Retina (tissue), 1 donor: ENCODE measurements around the gene OSBPL6.
A peak's percentile ranks its signal among the peaks of the same experiment; 100 is the strongest.

Experiments used
- DNase-seq: peaks from one replicate; pipeline ENCODE4 v3.0.0-alpha.2; 2016

Gene OSBPL6

DNA sequence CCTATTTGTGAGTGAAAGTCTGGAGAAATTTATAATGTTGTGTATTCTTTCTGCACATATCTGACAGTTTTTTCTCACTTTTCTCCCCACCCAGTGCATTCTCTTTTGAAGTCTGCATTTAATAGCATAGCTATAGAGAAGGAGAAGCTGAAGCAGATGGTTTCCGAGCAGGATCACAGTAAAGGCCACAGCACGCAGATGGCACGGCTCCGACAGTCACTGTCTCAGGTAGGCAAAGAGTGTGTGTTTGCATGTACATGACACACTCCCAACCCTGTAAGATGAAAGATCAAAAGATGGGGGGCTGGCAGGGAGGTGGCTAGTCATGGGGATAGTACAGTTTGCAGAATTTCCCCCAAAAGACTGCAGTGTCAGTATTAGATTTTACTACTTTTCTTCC lies 167.3 kb downstream of the OSBPL6 start:
- no peak for DNase-seq

GRCh38 chr2:178363252-178363651 lies 168.9 kb downstream of the OSBPL6 start:
- DNase-seq = no peak

DNA sequence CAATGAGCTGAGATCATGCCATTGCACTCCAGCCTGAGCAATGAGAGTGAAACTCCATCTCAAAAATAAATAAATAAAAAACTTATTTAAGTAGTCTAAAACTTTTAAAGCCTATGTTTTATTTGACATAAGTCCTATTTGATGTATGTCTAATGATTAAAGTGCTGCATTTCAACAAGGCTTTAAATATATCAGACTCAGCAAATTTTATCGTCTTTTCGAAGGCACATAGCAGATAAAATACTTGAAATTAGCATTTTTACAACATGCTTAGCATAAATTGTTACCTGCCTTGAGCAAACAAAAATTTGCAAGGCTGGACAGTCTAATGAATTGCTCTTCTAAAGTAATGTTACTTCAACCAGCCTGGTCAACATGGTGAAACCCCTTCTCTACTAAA lies 170.8 kb downstream of the OSBPL6 start:
- no peak for DNase-seq

- no peak for DNase-seq
Measured at GRCh38 chr2:178366412-178366811, 172.1 kb downstream of the OSBPL6 start.

GRCh38 chr2:178367344-178367743 lies 173.0 kb downstream of the OSBPL6 start:
- no peak for DNase-seq

DNA sequence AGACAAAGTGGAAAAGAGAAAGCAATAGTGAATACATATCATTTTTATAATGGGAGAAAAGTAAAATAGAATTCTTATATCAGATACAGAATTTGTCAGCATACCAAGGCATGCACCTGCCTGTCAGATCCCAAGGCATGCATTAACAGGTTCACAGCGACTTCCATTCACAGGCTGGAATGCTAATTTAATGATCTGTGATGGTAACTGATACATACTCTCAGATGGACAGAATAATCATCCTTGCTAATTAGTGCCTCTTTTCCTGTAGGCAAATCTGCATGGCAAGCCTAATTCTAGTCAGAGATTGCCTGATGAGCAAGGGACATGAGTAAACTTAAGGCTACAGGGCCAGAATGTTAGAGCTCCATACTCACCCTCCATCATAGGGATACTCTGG lies 180.6 kb downstream of the OSBPL6 start:
- DNase-seq = no peak

GRCh38 chr2:178377046-178377445 lies 182.7 kb downstream of the OSBPL6 start:
- DNase-seq = no peak

DNA sequence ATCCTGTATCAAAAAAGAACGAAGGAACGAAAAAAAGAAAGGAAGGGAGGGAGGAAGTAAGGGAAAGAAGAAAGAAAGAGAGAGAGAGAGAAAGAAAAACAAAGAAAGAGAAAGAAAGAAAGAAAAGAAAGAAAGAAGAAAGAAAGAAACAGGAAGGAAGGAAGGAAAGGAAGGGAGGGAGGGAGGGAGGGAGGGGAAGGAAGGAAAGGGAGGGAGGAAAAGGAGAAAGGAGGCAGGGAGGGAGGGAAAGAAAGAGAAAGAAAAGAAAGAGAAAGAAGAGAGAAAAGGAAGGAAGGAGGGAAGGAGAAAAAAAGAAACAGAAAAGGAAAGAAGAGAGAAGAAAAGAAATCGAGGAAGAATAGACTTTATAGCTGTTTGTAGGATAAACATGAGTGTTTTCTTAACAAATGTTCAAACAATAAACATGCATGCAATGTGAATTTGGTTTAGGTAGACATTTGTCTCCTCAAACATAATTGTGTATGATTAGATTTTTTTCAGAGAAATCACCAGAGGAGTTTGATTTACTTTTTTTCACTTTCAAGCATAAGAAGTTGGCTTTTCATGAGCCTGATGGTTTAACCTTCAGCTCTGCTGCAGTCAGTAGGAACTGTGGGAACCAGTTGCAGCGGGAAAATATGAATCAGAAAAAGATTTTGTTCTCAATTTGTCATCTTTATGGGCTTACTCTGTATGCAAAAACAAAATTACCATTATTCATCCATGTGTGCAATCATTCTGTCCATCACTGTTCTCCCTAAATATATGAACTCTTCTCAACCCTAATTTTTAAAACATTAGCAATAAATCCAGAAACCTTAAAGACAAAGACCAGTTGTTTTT lies 185.1 kb downstream of the OSBPL6 start:
- no peak for DNase-seq

GRCh38 chr2:178380763-178381162 lies 186.5 kb downstream of the OSBPL6 start:
- no peak for DNase-seq

GRCh38 chr2:178383718-178384117 lies 189.4 kb downstream of the OSBPL6 start:
- no peak for DNase-seq

DNA sequence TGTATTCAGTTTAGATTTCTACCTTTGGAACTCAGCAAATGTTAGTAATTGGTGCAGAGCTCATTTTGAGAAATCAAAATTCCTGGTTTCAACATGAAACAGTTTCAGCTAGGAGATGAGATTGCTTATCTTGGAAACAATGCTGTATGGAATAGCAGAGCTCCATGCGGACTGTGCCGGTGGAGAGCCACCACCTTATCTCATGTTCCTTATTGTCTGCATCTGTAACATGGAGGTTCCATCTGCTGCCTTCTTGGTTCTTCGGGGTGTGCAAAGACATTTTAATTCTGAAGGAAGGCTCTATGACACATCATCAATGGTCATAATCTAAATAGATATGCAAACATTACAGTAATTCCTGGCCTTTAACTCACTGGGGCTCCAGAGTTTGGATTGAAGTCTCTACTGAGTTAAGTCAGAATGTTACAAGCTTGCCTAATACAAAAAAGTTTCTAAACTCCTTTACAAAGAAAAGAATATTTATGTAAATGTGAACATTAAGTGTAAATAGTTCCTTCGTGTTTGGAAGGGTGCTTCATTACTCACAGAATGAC lies 191.4 kb downstream of the OSBPL6 start:
- no peak for DNase-seq

DNA sequence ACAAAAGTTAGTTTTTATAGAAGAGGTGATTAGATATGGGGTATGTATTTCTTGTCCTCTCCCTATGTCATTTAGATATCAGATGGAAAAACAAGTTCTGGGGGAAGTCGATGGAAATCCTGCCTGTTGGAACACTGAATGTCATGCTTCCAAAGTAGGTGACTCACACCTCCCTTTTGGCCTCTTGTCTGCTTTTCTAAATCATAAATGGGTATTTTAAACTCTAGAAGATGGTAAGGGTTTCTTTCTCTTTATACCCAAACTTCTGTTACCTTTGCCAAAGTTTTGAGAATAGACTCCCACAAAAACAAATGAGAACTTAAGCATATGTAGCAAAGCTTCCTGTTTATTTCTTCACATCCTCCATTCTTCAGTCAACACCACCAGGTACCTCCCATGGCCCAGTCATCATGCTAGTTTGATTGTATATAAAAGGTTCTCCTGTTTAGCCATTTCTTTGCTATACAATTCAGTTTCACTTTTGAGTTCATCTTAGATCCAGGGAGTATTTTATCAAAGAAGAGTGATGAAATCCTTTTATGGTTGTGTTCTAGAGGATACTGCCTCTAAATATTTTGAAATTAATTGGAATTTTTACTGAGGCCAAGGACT lies 192.8 kb downstream of the OSBPL6 start:
- no peak for DNase-seq

- no peak for DNase-seq
Measured at GRCh38 chr2:178388287-178388686, 194.0 kb downstream of the OSBPL6 start.

- DNase-seq = no peak
Measured at GRCh38 chr2:178391701-178392100, 197.4 kb downstream of the OSBPL6 start.

- no peak for DNase-seq
Measured at GRCh38 chr2:178392215-178392614, 197.9 kb downstream of the OSBPL6 start.

DNA sequence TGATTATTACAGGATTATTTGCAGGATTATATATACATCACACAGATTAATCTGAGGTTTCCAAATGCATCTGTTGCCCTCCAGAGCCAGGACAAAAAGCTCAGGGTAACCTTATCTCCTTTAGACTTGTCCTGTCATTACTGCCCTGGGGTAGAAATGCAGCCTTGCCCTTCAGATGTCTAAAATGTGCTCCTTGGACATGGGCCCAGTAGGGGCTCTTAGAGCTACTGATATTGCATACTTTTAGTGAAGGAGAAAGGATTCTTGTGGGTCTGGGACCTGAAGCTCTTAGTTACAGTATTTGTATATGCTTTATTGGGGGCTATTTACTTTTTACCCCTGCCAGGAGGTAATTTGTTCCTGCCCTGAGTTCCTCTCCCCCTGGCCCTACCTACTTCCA lies 200.5 kb downstream of the OSBPL6 start:
- DNase-seq = no peak

GRCh38 chr2:178395295-178395694 lies 201.0 kb downstream of the OSBPL6 start:
- no peak for DNase-seq

DNA sequence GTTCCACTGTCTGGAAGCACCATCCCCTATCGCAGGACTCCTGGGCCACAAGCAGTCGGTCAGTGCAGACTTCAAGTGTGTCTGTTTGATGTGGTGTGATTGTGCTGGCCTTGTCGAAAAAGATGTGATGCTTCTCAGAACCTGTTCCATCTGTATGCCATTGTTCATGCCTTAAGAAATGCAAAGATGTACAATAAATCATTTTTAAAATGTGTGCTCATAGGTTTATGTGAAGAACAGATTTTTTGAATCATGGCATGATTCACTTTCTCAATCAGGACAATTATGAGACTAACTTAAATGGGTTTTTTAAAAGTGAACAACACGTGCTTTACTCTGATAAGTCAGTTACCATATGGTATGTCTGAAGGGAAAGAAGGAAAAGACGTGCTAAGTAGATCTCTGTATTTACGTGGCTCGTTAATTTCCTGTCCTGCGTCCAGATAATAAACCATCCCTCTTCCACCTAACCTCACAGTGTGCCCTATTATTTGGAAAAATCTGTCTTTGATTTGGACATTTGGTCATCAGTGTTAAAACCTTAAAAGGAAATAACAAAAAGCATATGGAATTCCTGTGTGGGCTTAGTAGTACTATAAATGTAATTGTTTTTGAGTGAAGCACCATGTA lies 201.7 kb downstream of the OSBPL6 start:
- no peak for DNase-seq

- peak; percentile 36 for DNase-seq
Measured at GRCh38 chr2:178397002-178397605, 202.8 kb downstream of the OSBPL6 start.

DNA sequence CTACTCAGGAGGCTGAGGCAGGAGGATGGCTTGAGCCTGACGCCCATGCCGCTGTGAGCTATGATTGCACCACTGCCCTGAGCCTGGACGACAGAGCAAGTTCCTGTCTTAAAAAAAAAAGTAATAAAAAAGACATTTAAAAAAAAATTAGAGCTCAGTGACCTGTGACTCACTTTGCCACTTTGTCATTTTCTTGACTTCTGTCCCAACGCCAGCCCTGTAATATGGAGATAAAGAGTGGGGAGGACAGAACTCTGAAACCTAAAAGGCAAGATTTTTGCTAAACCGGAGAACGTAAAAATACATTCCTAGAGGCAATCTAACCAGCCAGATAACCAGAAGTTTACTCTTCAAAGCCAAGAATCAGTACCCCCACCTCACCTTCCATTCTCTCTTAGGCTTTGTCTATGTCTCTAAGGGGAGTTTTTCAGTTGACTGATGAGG lies 207.7 kb downstream of the OSBPL6 start:
- DNase-seq = no peak

DNA sequence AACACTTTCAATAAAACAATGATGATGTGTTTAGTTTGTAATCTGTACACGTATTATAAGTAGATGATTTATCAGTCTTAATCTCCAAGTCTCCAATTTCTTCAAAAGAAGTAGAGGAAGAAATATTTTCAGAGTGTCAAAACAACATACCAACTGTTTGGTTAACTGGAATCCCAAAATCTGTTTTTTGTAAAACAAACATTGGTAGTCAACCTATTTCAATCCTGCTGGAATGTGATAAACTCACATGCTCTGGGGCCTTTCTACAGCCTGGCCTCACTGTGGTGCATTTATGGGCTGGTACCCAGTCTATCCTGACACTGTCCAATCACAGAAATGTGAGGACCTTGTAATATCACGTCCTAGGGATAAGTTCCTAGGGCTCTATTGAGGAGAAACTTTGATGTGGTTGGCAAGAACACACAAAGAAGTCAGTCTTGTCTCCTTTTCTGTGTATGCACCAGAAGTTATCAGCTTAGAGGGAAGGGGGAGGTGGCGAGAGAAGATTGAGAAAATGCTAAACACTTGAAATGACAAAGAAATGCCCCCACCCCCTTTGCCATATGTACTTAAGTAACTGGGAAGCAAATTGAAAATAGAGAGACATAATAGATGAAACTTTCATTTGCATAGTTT lies 209.5 kb downstream of the OSBPL6 start:
- DNase-seq = no peak

GRCh38 chr2:178404368-178404767 lies 210.1 kb downstream of the OSBPL6 start:
- DNase-seq = peak; percentile 13

DNA sequence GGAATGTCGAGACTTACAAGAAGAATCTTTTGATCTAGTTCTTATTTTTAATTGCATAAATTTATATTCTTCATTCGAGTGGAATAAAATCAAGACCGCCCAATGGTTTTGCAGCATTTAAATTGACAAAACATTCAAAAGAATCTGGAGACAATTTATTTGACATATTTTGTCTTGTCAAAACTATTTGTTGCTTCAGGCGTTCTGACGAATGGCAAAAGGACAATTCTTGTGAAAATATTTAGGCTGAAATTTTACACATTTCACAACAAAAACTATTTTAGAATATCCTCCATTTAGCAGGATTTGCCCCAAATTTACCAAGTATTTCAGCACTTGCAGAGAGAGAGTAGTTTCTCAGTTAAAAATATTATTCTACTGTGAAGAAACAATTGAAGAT lies 214.9 kb downstream of the OSBPL6 start:
- DNase-seq = no peak
